Measurements from ENCODE around the gene AGMAT.
A peak's percentile ranks its signal among the peaks of the same experiment; 100 is the strongest.

The AGMAT gene

GRCh38 chr1:15603050-15603965 is 18.5 kb upstream of the AGMAT start:
- Mint-ChIP-seq H3K4me1 (peaks cover 10% of the 10 kb centered on the region), H3K27ac (ENCODE audit: low read depth) (no peak overlapping the region)

GRCh38 chr1:15598436-15598835 is 13.6 kb upstream of the AGMAT start:
- Mint-ChIP-seq H3K27ac (ENCODE audit: low read depth) (no peak overlapping the region), H3K27me3 (peaks cover 17% of the 10 kb centered on the region), H3K4me1 (peaks cover 6% of the 10 kb centered on the region), H3K36me3 (ENCODE audit: insufficient read depth) (no peaks in the 10 kb centered on the region), H3K9me3 (no peaks in the 10 kb centered on the region), H3K4me3 (no peak overlapping the region)
- ATAC-seq (replicated peaks; ENCODE audit: extremely low read depth, poor library complexity, severe bottlenecking) (no peak), DNase-seq (ENCODE audit: low spot score in 2 of 2) (no peak)

More at GRCh38 chr1:15603050-15603965, 18.5 kb upstream of the AGMAT start:
- H3K4me3 Mint-ChIP-seq, result peak overlapping the region; percentile 74
- peaks cover 11% of the 10 kb centered on the region for H3K27me3 Mint-ChIP-seq
- no peaks in the 10 kb centered on the region for H3K36me3 Mint-ChIP-seq (ENCODE audit: insufficient read depth)
- H3K9me3 Mint-ChIP-seq, result no peaks in the 10 kb centered on the region
- DNase-seq (ENCODE audit: low spot score in 2 of 2), result peak; percentile 71 to 85
- ATAC-seq (replicated peaks; ENCODE audit: extremely low read depth, poor library complexity, severe bottlenecking), result peak; percentile 99

GRCh38 chr1:15595809-15596617 is 11.2 kb upstream of the AGMAT start:
- Mint-ChIP-seq H3K4me1 (no peaks in the 10 kb centered on the region), H3K4me3 (no peak overlapping the region), H3K36me3 (ENCODE audit: insufficient read depth) (no peaks in the 10 kb centered on the region), H3K27me3 (peaks cover 17% of the 10 kb centered on the region), H3K9me3 (no peaks in the 10 kb centered on the region), H3K27ac (ENCODE audit: low read depth) (no peak overlapping the region)
- DNase-seq (ENCODE audit: low spot score in 2 of 2), result no peak
- no peak for ATAC-seq (replicated peaks; ENCODE audit: extremely low read depth, poor library complexity, severe bottlenecking)

- DNase-seq (ENCODE audit: low spot score in 2 of 2) (no peak), ATAC-seq (replicated peaks; ENCODE audit: extremely low read depth, poor library complexity, severe bottlenecking) (no peak)
- Mint-ChIP-seq H3K4me1 (no peaks in the 10 kb centered on the region), H3K27me3 (peaks cover 1% of the 10 kb centered on the region), H3K4me3 (no peak overlapping the region), H3K27ac (ENCODE audit: low read depth) (no peak overlapping the region), H3K9me3 (no peaks in the 10 kb centered on the region), H3K36me3 (ENCODE audit: insufficient read depth) (no peaks in the 10 kb centered on the region)
Measured at GRCh38 chr1:15592285-15592684, 7.4 kb upstream of the AGMAT start.

DNA sequence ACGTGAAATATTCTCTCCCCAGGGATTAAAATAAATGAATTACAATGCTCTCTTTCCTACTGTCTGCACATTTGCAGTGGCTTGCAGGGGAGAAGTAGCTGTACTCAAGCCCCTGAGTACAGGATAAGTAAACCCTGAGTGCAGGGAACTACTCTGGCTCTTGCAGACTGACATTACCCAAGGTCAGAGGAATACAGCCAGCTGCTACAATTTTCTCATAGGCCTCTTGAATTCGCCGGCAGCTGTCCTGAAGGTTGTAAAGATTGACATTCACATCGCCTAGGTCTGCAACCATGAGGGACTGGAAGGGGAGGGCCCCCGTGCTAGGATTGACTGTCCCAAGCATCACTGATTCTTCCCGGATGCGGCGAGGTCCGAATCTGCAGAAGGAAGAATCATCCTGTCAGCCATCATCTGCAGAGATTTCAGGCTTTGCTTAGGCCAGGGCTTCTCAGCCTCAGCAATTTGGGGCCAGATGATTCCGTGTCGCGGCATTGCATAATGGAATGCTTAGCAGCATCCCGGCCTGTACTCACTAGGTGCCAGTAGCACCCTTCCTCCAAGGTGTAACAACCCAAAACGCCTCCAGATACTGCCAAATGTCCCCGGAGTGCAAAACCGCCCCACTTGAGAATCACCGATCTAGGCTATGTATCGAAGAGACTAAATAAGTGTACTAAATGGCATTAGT is 1.7 kb downstream of the AGMAT start:
- no peaks in the 10 kb centered on the region for H3K27me3 Mint-ChIP-seq
- ATAC-seq (replicated peaks; ENCODE audit: extremely low read depth, poor library complexity, severe bottlenecking), result no peak

DNA sequence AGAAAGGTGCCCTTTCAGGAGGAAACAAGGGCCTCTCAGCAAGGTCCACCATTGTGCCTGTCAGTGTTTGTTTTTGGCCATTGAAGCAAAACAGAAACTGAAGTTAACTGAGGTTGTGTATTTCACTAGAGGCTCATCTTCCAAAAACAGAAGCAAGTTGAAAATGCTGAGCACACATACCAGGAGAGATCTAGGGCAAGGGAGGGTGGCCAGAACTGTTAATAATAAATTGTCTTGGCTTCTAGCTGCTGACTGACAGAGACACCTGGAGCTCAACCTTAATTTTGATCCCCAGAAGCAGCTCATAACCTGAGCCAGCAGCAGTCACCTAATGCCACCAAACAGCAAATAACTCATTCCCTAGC is 5.2 kb downstream of the AGMAT start:
- DNase-seq (ENCODE audit: low spot score in 2 of 2) (no peak), ATAC-seq (replicated peaks; ENCODE audit: extremely low read depth, poor library complexity, severe bottlenecking) (peak; percentile 19)
- H3K4me3 Mint-ChIP-seq, result peak overlapping the region; percentile 58
- no peaks in the 10 kb centered on the region for H3K27me3 Mint-ChIP-seq
- no peaks in the 10 kb centered on the region for H3K9me3 Mint-ChIP-seq
- H3K36me3 Mint-ChIP-seq (ENCODE audit: insufficient read depth), result peaks cover 2% of the 10 kb centered on the region
- peak overlapping the region; percentile 82 for H3K27ac Mint-ChIP-seq (ENCODE audit: low read depth)
- peaks cover 28% of the 10 kb centered on the region for H3K4me1 Mint-ChIP-seq

More for the DNA sequence above, 1.7 kb downstream of the AGMAT start:
- H3K9me3 Mint-ChIP-seq, result no peaks in the 10 kb centered on the region
- peaks cover 2% of the 10 kb centered on the region for H3K36me3 Mint-ChIP-seq (ENCODE audit: insufficient read depth)
- peak overlapping the region; percentile 43 for H3K4me3 Mint-ChIP-seq
- DNase-seq (ENCODE audit: low spot score in 2 of 2), result no peak
- no peak overlapping the region for H3K27ac Mint-ChIP-seq (ENCODE audit: low read depth)
- peaks cover 28% of the 10 kb centered on the region for H3K4me1 Mint-ChIP-seq

DNA sequence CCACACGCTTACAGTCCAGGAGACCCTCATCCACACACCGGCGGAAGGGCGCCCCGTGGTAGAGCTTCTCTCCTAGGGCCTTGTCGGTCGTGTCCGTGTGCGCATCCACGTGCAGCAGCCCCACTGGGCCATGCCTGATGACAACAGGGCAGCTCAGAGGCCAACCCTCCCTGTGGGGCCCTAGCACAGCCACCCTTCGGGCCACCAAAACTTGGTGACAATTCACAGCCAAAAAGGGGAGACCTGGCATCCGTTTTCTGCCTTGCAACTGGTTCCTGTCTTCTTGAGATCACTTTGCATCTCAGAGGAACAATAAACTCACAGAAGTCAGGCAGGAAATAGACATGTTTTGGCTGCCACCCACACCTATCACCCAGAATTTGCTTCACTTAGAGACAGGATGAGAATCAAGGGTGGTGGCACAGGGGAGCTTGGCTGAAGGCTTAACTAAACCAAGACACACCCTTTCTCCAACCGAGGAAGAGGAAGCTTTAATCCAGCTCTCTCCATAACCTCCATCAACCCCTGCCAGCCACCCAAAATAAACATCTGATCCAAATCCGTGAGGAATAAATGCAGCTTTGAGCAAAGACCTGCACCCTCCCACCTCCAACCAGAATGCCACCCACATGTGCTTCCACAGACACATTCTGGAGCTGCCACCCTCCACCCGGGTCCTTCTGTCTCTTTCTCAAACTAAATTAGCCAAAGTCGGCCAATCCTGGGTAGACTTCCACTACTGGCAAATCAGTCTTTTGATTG is 5.7 kb downstream of the AGMAT start:
- ATAC-seq (replicated peaks; ENCODE audit: extremely low read depth, poor library complexity, severe bottlenecking) (peak; percentile 94), DNase-seq (ENCODE audit: low spot score in 2 of 2) (peak in 1 of 2 donors; percentile 25)
- Mint-ChIP-seq H3K9me3 (no peaks in the 10 kb centered on the region), H3K27ac (ENCODE audit: low read depth) (peak overlapping the region; percentile 82), H3K4me3 (peak overlapping the region; percentile 58), H3K36me3 (ENCODE audit: insufficient read depth) (peaks cover 3% of the 10 kb centered on the region), H3K27me3 (no peaks in the 10 kb centered on the region), H3K4me1 (peaks cover 28% of the 10 kb centered on the region)

- H3K4me3 Mint-ChIP-seq, result peak overlapping the region; percentile 6
- peaks cover 8% of the 10 kb centered on the region for H3K36me3 Mint-ChIP-seq (ENCODE audit: insufficient read depth)
- no peak for ATAC-seq (replicated peaks; ENCODE audit: extremely low read depth, poor library complexity, severe bottlenecking)
- peaks cover 20% of the 10 kb centered on the region for H3K4me1 Mint-ChIP-seq
- H3K9me3 Mint-ChIP-seq, result no peaks in the 10 kb centered on the region
- no peaks in the 10 kb centered on the region for H3K27me3 Mint-ChIP-seq
- no peak overlapping the region for H3K27ac Mint-ChIP-seq (ENCODE audit: low read depth)
- DNase-seq (ENCODE audit: low spot score in 2 of 2), result no peak
Measured at GRCh38 chr1:15577691-15578090, 7.2 kb downstream of the AGMAT start.

GRCh38 chr1:15575549-15576150 is 9.2 kb downstream of the AGMAT start:
- H3K4me3 Mint-ChIP-seq, result no peak overlapping the region
- ATAC-seq (replicated peaks; ENCODE audit: extremely low read depth, poor library complexity, severe bottlenecking) (no peak), DNase-seq (ENCODE audit: low spot score in 2 of 2) (no peak)
- H3K27ac Mint-ChIP-seq (ENCODE audit: low read depth), result no peak overlapping the region
- H3K9me3 Mint-ChIP-seq, result no peaks in the 10 kb centered on the region
- H3K27me3 Mint-ChIP-seq, result no peaks in the 10 kb centered on the region
- peaks cover 24% of the 10 kb centered on the region for H3K36me3 Mint-ChIP-seq (ENCODE audit: insufficient read depth)
- H3K4me1 Mint-ChIP-seq, result peaks cover 20% of the 10 kb centered on the region

DNA sequence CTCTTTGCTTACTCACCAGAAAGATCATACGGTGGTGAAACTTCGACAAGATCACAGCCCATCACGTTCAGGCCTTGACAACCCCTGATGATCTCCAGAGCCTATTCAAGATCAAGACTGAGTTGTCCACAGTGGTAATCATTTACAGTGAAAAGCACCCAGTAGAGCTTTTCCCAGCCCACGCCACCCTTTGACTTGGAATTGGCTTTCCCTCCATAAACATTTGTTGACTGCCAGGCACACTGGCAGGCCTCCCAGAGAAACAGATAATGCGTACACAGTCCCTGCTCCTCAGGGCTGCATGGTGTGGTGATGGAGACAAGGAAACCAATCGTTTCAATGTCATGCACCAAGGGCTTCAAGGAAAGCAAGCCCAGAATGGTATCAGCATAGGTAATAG is 10.1 kb downstream of the AGMAT start:
- Mint-ChIP-seq H3K27ac (ENCODE audit: low read depth) (no peak overlapping the region), H3K27me3 (no peaks in the 10 kb centered on the region), H3K9me3 (no peaks in the 10 kb centered on the region), H3K4me1 (peaks cover 15% of the 10 kb centered on the region), H3K36me3 (ENCODE audit: insufficient read depth) (peaks cover 26% of the 10 kb centered on the region), H3K4me3 (no peak overlapping the region)
- ATAC-seq (replicated peaks; ENCODE audit: extremely low read depth, poor library complexity, severe bottlenecking) (no peak), DNase-seq (ENCODE audit: low spot score in 2 of 2) (no peak)

DNA sequence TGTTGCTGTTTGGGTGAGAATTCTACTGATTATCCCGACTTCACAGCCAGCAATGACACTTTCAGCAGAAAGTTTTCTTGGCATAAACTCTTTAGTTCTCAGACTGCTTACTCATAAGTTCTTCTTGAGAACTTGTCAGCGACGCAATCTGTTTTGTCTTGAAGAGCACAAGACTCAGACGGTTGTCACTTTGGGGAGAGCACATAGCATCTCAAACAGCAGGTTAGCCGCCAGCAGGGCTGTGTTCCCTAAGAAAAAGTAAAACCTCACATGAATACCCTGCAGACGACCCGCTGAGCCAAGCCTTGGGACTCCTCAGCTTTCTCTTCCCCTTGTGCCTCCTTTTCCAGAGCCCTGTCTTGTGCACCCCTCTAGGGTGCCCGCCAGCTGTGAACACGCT is 11.4 kb downstream of the AGMAT start:
- DNase-seq (ENCODE audit: low spot score in 2 of 2) (no peak), ATAC-seq (replicated peaks; ENCODE audit: extremely low read depth, poor library complexity, severe bottlenecking) (no peak)
- Mint-ChIP-seq H3K27me3 (no peaks in the 10 kb centered on the region), H3K4me1 (peaks cover 2% of the 10 kb centered on the region), H3K36me3 (ENCODE audit: insufficient read depth) (peaks cover 31% of the 10 kb centered on the region), H3K27ac (ENCODE audit: low read depth) (no peak overlapping the region), H3K4me3 (no peak overlapping the region), H3K9me3 (no peaks in the 10 kb centered on the region)

All from central memory CD8-positive, alpha-beta T cell (primary cell).